Measurements from ENCODE around the gene PMM1.

GRCh38 chr22:41532908-41533825 lies 56.5 kb downstream of the PMM1 start:
- TF ChIP-seq, protein P1, sequence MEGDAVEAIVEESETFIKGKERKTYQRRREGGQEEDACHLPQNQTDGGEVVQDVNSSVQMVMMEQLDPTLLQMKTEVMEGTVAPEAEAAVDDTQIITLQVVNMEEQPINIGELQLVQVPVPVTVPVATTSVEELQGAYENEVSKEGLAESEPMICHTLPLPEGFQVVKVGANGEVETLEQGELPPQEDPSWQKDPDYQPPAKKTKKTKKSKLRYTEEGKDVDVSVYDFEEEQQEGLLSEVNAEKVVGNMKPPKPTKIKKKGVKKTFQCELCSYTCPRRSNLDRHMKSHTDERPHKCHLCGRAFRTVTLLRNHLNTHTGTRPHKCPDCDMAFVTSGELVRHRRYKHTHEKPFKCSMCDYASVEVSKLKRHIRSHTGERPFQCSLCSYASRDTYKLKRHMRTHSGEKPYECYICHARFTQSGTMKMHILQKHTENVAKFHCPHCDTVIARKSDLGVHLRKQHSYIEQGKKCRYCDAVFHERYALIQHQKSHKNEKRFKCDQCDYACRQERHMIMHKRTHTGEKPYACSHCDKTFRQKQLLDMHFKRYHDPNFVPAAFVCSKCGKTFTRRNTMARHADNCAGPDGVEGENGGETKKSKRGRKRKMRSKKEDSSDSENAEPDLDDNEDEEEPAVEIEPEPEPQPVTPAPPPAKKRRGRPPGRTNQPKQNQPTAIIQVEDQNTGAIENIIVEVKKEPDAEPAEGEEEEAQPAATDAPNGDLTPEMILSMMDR (IDR thresholded peaks at IDR 0.05 in 4 of 5, conservative IDR thresholded peaks at IDR 0.05 in 1 of 5), result peak; percentile 79 to 90 (median 82)
- no peak for TF ChIP-seq POLR2A (IDR thresholded peaks at IDR 0.05)

Data from gastrocnemius medialis (tissue), 4 donors.